HG03354 (cell line): Measurements from ENCODE around the gene TMEM139.

ENCODE experiments used
- ATAC-seq: cut with Tn5 transposase; IDR thresholded peaks from one replicate; pipeline ENCODE4 v1.9.1; 2021; ENCODE audit warnings: mild to moderate bottlenecking; ENCODE audit not compliant: unreplicated experiment, poor library complexity, severe bottlenecking

TMEM139 gene

GRCh38 chr7:143320620-143321019 lies 35.9 kb downstream of the TMEM139 start:
- no peak for ATAC-seq

- ATAC-seq, result no peak
Measured at GRCh38 chr7:143321242-143321641, 36.5 kb downstream of the TMEM139 start.

GRCh38 chr7:143321734-143322133 lies 37.0 kb downstream of the TMEM139 start:
- no peak for ATAC-seq

- ATAC-seq, result no peak
Measured at GRCh38 chr7:143322760-143323633, 38.2 kb downstream of the TMEM139 start.

GRCh38 chr7:143323653-143324052 lies 38.9 kb downstream of the TMEM139 start:
- no peak for ATAC-seq

GRCh38 chr7:143325240-143325639 lies 40.5 kb downstream of the TMEM139 start:
- peak; percentile 78 for ATAC-seq

GRCh38 chr7:143327903-143328302 lies 43.1 kb downstream of the TMEM139 start:
- no peak for ATAC-seq

- no peak for ATAC-seq
Measured at GRCh38 chr7:143329471-143330170, 44.9 kb downstream of the TMEM139 start.

- no peak for ATAC-seq
Measured at GRCh38 chr7:143331179-143331801, 46.5 kb downstream of the TMEM139 start.

GRCh38 chr7:143334244-143334643 lies 49.5 kb downstream of the TMEM139 start:
- no peak for ATAC-seq

GRCh38 chr7:143337216-143337615 lies 52.5 kb downstream of the TMEM139 start:
- no peak for ATAC-seq
